GM21786 (cell line): Measurements from ENCODE around the gene ENHO.
"Not testable (repeated sequence)": the region's sequence is repeated elsewhere in the genome, so short reads cannot be mapped to it uniquely, and the experiment has no call there.

Source experiments
- ATAC-seq: cut with Tn5 transposase; IDR thresholded peaks from one replicate; pipeline ENCODE4 v1.9.1; 2021; ENCODE audit not compliant: unreplicated experiment

The ENHO gene

DNA sequence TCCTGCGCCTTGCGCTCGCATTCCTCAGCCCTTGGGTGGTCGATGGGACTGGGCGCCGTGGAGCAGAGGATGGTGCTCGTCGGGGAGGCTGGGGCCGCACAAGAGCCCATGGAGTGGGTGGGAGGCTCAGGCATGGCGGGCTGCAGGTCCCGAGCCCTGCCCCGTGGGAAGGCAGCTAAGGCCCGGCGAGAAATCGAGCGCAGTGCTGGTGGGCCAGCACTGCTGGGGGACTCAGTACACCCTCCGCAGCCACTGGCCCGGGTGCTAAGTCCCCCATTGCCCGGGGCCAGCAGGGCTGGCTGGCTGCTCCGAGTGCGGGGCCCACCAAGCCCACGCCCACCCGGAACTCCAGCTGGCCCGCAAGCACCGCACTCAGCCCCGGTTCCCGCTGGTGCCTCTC is 40.0 kb downstream of the ENHO start:
- ATAC-seq, result not testable (repeated sequence)

DNA sequence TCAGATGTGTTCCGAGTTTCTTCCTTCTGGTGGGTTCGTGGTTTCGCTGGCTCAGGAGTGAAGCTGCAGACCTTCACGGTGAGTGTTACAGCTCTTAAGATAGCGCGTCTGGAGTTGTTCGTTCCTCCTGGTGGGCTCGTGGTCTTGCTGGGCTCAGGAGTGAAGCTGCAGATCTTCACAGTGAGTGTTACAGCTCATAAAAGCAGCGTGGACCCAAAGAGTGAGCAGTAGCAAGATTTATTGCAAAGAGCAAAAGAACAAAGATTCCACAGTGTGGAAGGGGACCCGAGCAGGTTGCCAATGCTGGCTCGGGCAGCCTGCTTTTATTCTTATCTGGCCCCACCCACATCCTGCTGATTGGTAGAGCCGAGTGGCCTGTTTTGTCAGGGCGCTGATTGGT is 41.2 kb downstream of the ENHO start:
- not testable (repeated sequence) for ATAC-seq

DNA sequence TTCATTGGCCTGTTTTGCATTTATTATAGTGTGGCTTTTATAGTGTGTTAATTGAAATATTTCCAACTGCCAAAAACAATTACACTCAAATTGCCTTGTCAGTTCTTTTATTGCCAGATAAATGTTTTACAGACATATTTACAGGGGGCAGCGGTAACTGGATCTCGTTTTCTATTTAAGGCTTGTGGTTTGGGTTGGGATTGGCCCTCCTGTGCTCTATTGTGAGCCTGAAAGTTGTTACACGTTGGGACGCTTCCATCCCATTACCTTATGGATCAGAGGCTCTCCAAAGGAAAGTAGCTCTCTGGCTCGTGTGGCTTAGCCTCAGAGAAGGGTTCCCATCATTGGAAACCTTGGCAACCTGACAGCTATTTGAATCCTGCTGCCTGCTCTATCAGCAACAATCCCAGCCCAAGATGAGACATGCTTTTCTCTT is 43.3 kb downstream of the ENHO start:
- no peak for ATAC-seq

DNA sequence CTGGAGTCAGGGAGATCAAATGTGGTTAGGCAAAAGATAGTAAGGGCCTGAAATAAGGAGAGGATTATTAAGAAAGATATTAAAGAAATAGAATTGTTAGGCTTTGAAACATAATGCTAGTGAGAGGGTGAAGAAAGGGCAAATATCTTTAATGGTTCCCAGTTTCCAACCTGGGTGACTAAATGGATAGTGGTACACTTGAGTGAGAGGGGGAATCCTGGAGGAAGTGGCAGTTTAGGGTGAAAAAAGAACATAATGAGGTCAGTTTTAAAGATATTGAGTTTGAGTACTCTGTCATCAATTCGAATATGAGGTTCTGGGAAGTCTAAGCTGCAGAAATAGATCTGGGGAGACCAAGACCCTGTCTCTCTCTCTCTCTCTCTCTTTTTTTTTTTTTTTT is 45.2 kb downstream of the ENHO start:
- ATAC-seq, result no peak

DNA sequence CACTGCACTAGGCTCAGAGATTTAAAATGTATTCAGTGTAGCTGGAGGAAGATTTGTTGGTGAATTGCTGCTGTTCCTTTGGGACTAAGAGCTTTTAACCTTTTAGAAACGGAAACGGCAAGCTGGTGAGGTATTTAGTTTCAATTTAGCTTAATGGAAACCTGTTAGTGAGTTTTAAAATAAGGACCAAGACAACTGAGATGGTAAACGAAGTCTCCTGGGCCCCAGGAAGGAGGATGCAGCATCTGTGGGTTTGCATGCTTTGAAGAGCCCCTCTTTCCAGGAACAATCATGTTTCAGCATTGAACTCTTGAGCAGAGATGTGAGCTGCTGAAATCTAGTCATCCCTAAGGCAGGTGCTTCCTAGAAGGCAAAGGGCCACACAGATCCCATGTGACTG is 47.7 kb downstream of the ENHO start:
- no peak for ATAC-seq
